Smooth muscle cell (in vitro differentiated cells): ENCODE data around the gene PCARE. TPM values are rescaled to one million over a fixed set of nuclear protein-coding genes. Genes with fewer than 3 reads are reported as not detected.

Experiments
- DNase-seq: peaks from one replicate; lab custom pipeline; 2025; ENCODE audit not compliant: unreplicated experiment; lab: John Stamatoyannopoulos, UW
- H2AFZ ChIP-seq: fragments of 200-600 bp; sonication (generic); 2 replicates; pipeline ENCODE4 v1.6.0; 2016; ENCODE audit warnings: antibody characterized with exemption, low read depth, mild to moderate bottlenecking
- H3F3A ChIP-seq: fragments of 200-600 bp; sonication (generic); 2 replicates; pipeline ENCODE4 v1.6.0; 2017; ENCODE audit warnings: antibody characterized with exemption, low read depth
- H3K27ac ChIP-seq: fragments of 200-600 bp; sonication (generic); 2 replicates; pipeline ENCODE4 v1.5.1; 2016; ENCODE audit warnings: low read depth, mild to moderate bottlenecking
- H3K27me3 ChIP-seq: fragments of 200-600 bp; sonication (generic); 2 replicates; pipeline ENCODE4 v1.6.1; 2016; ENCODE audit warnings: low read depth, mild to moderate bottlenecking
- H3K36me3 ChIP-seq: fragments of 200-600 bp; sonication (generic); 2 replicates; pipeline ENCODE4 v1.5.1; 2016; ENCODE audit warnings: low read depth
- H3K4me1 ChIP-seq: fragments of 200-600 bp; sonication (generic); 2 replicates; pipeline ENCODE4 v1.5.1; 2016; ENCODE audit warnings: low read depth
- H3K4me2 ChIP-seq: fragments of 200-600 bp; sonication (generic); 2 replicates; pipeline ENCODE4 v1.6.0; 2016; ENCODE audit warnings: mild to moderate bottlenecking
- H3K4me3 ChIP-seq: fragments of 200-600 bp; sonication (generic); 2 replicates; pipeline ENCODE4 v1.5.1; 2016; ENCODE audit warnings: mild to moderate bottlenecking
- H3K79me2 ChIP-seq: fragments of 200-600 bp; sonication (generic); 2 replicates; pipeline ENCODE4 v1.6.0; 2016; ENCODE audit warnings: low read depth, mild to moderate bottlenecking
- H3K9ac ChIP-seq: fragments of 200-600 bp; sonication (generic); 2 replicates; pipeline ENCODE4 v1.6.0; 2016; ENCODE audit warnings: low read depth
- H3K9me3 ChIP-seq: fragments of 200-600 bp; sonication (generic); replicated peaks from 2 replicates; pipeline ENCODE4 v1.5.1; 2016; ENCODE audit warnings: low read depth
- H4K20me1 ChIP-seq: fragments of 200-600 bp; sonication (generic); 2 replicates; pipeline ENCODE4 v1.6.0; 2016; ENCODE audit warnings: low read depth
- CTCF ChIP-seq: fragments of 200-600 bp; sonication (generic); IDR thresholded peaks from 2 replicates; pipeline ENCODE4 v1.5.1; 2017; ENCODE audit warnings: borderline replicate concordance, mild to moderate bottlenecking, antibody characterized with exemption; ENCODE audit not compliant: insufficient read depth, poor library complexity, severe bottlenecking
- WGBS: methylation state at CpG from one replicate; pipeline ENCODE4 v1.1.7; 2016; ENCODE audit warnings: low lambda C conversion rate; 5-methylcytosine and 5-hydroxymethylcytosine counted together
- polyA plus RNA-seq: library from polyadenylated mRNA; unstranded; fragments of >200 nt; fragmentation: Nextera tagmentation; extraction: Ambion mirVana; gene quantifications from 2 replicates; pipeline ENCODE4 v1.2.1, GENCODE V29; 2016
- total RNA-seq: library from RNA; depleted of rRNA; stranded (reverse); fragments of >200 nt; gene quantifications from 2 replicates; pipeline ENCODE4 v1.2.3, GENCODE V29; 2014

The PCARE gene
- total and polyA plus RNA-seq, 2 experiments from 2014 or later = not detected

GRCh38 chr2:29022679-29023078 is 51.6 kb downstream of the PCARE start:
- no peaks in the 10 kb centered on the region for H3K79me2 ChIP-seq
- H3K4me2 ChIP-seq = no peak overlapping the region
- no peaks in the 10 kb centered on the region for H3K9me3 ChIP-seq
- no peak overlapping the region for H3K9ac ChIP-seq
- H3K4me3 ChIP-seq = no peak overlapping the region
- H2AFZ ChIP-seq = no peak overlapping the region
- DNase-seq = no peak
- H3K36me3 ChIP-seq = no peaks in the 10 kb centered on the region
- 77% methylated on average over 6 of the region's 6 CpGs for WGBS
- no peak overlapping the region for H3K27ac ChIP-seq
- H3K27me3 ChIP-seq = no peaks in the 10 kb centered on the region
- TF ChIP-seq CTCF = no peak
- peaks cover 3% of the 10 kb centered on the region for H3K4me1 ChIP-seq
- H4K20me1 ChIP-seq = no peaks in the 10 kb centered on the region
- H3F3A ChIP-seq = no peaks in the 10 kb centered on the region

DNA sequence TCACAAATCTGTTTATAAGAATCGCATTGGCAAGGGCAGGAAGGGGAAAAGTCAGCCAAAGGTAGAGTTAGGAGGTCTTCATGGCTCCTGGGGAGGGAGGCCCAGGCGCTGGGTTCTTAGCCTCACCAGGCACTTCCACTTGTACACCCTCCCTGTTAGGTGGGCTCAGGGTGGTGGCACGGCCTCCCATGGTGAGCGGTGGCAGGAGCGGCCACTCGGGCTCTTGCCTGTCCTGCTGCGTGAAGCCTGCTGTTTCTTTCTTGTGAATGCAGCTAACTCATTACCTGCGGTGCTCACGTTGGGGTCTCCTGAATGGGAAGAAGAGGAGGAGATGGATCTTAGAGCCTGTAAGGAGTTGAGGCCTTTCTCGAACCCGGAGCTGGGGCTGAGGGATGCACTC is 52.4 kb downstream of the PCARE start:
- Histone ChIP-seq H3F3A (no peaks in the 10 kb centered on the region), H3K36me3 (no peaks in the 10 kb centered on the region), H3K9ac (no peak overlapping the region), H4K20me1 (no peaks in the 10 kb centered on the region), H3K4me1 (peaks cover 3% of the 10 kb centered on the region), H3K4me3 (no peak overlapping the region), H3K79me2 (no peaks in the 10 kb centered on the region), H2AFZ (no peak overlapping the region), H3K4me2 (no peak overlapping the region), H3K27me3 (no peaks in the 10 kb centered on the region), H3K9me3 (no peaks in the 10 kb centered on the region), H3K27ac (no peak overlapping the region)
- 96% methylated on average over 11 of the region's 11 CpGs for WGBS
- DNase-seq = no peak
- TF ChIP-seq CTCF = no peak

DNA sequence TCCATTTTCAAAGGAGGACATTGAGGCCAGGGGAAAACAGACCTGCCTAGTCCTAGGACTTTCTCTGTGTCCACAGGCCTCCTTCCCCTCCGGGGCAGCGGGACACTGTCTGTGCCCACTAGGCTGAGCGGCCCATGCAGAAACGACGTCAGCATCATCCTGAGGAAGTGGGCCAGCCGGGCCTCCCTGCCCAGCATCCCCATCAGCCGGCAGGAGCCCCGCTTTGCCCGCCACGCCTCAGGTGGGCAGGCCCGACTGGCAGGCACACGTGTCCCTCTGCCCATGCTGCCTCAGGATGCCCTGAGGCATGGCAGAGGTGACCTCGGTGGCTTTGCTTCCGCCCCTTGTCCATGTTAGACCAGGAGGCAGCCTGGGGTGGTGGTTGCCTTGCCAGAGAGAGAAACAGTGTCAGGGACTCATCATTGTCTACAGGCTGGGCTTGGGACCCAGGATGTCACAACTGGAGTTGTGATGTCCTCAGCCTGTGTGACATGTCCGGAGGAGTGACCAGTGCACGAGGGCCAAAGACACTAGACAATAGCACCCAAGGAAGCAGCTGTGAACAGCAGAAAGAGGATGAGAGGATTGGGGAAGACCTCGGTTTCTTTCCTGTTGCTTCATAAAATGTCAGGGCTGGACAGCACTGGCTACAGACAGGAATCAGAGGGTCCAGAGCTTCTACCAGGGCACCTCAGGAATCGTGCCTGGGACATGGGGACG is 56.4 kb downstream of the PCARE start:
- Histone ChIP-seq H3K4me3 (no peak overlapping the region), H3K9me3 (no peaks in the 10 kb centered on the region), H3K36me3 (no peaks in the 10 kb centered on the region), H3K27me3 (no peaks in the 10 kb centered on the region), H3K79me2 (no peaks in the 10 kb centered on the region), H3F3A (no peaks in the 10 kb centered on the region), H2AFZ (no peak overlapping the region), H3K27ac (no peak overlapping the region), H3K9ac (no peak overlapping the region), H3K4me2 (no peak overlapping the region), H3K4me1 (peaks cover 3% of the 10 kb centered on the region), H4K20me1 (no peaks in the 10 kb centered on the region)
- 97% methylated on average over 19 of the region's 19 CpGs for WGBS
- no peak for DNase-seq
- no peak for TF ChIP-seq CTCF

DNA sequence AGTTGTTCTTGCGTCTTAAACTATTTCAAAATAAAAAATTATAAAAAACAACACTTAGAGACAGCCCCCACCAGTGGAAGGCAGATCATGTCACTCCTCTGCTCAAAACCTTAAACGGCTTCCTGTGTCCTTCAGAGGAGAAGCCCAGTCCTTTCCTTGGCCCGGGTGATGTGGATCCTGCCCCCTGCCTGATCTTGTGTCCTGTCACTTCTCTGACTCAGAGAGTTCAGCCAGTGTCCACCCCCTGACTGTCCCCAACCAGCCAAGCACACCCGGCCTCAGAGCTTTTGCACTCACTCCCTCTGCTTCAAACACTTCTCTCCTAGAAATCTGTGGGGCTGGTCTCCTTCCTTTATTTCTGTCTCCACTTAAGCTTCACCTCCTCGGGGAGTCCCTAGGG is 57.8 kb downstream of the PCARE start:
- no peaks in the 10 kb centered on the region for H4K20me1 ChIP-seq
- no peak for DNase-seq
- no peak overlapping the region for H3K4me2 ChIP-seq
- no peak for TF ChIP-seq CTCF
- H3K79me2 ChIP-seq = no peaks in the 10 kb centered on the region
- 45% methylated on average over 5 of the region's 5 CpGs for WGBS
- H3K4me3 ChIP-seq = no peak overlapping the region
- H3F3A ChIP-seq = no peaks in the 10 kb centered on the region
- no peaks in the 10 kb centered on the region for H3K27me3 ChIP-seq
- no peak overlapping the region for H2AFZ ChIP-seq
- peaks cover 12% of the 10 kb centered on the region for H3K4me1 ChIP-seq
- H3K27ac ChIP-seq = no peak overlapping the region
- H3K36me3 ChIP-seq = no peaks in the 10 kb centered on the region
- no peaks in the 10 kb centered on the region for H3K9me3 ChIP-seq
- H3K9ac ChIP-seq = no peak overlapping the region
